ENCODE measurements around the gene GMCL2. TPM values are rescaled to one million over a fixed set of nuclear protein-coding genes. Genes with fewer than 3 reads are reported as not detected.

GMCL2 gene
- total RNA-seq, 1 experiment from 2014 or later = not detected

GRCh38 chr5:178232124-178232919, 45.2 kb upstream of the GMCL2 start, which contains the start of gene PHYKPL (continued):
- TF ChIP-seq ARID4B (CRISPR knock-in tag; IDR thresholded peaks at IDR 0.05; ENCODE audit: borderline replicate concordance) (no peak), ZBTB21 (CRISPR knock-in tag; IDR thresholded peaks at IDR 0.05; ENCODE audit: borderline replicate concordance) (no peak), ZNF416 (CRISPR knock-in tag; IDR thresholded peaks at IDR 0.05) (no peak), USF2 (CRISPR knock-in tag; IDR thresholded peaks at IDR 0.05) (no peak), MYBL2 (CRISPR knock-in tag; IDR thresholded peaks at IDR 0.05) (peak; percentile 8; the same call in 1 of the 2 replicates), GRHL2 (CRISPR knock-in tag; IDR thresholded peaks at IDR 0.05; ENCODE audit: insufficient replicate concordance, severe bottlenecking) (no peak), SP1 (CRISPR knock-in tag; conservative IDR thresholded peaks at IDR 0.05) (peak; percentile 57), FOXK1 (CRISPR knock-in tag; IDR thresholded peaks at IDR 0.05) (0 out of 2 replicates have a peak, but pooled peaks have one; percentile 19), FOXJ3 (CRISPR knock-in tag; IDR thresholded peaks at IDR 0.05; ENCODE audit: borderline replicate concordance) (no peak), ELF4 (CRISPR knock-in tag; IDR thresholded peaks at IDR 0.05; ENCODE audit: low read depth) (no peak), MAX (CRISPR knock-in tag; IDR thresholded peaks at IDR 0.05) (peak; percentile 37; the same call in 1 of the 2 replicates), GTF2I (CRISPR knock-in tag; conservative IDR thresholded peaks at IDR 0.05) (no peak), ATF1 (CRISPR knock-in tag; IDR thresholded peaks at IDR 0.05) (no peak), STAT6 (CRISPR knock-in tag; conservative IDR thresholded peaks at IDR 0.05; ENCODE audit: low read depth) (peak; percentile 89; the same call in 1 of the 2 replicates), ZNF219 (CRISPR knock-in tag; IDR thresholded peaks at IDR 0.05; ENCODE audit: borderline replicate concordance) (no peak), ESRRA (CRISPR knock-in tag; IDR thresholded peaks at IDR 0.05; ENCODE audit: borderline replicate concordance) (no peak), KAT7 (CRISPR knock-in tag; IDR thresholded peaks at IDR 0.05; ENCODE audit: borderline replicate concordance) (no peak), GABPB1 (CRISPR knock-in tag; IDR thresholded peaks at IDR 0.05) (peak; percentile 53), AR (CRISPR knock-in tag; IDR thresholded peaks at IDR 0.05) (no peak), ZNF423 (CRISPR knock-in tag; IDR thresholded peaks at IDR 0.05) (no peak), AFF4 (CRISPR knock-in tag; IDR thresholded peaks at IDR 0.05; ENCODE audit: borderline replicate concordance) (no peak), IRF1 (CRISPR knock-in tag; IDR thresholded peaks at IDR 0.05) (no peak)

Data from WTC11 (cell line).